BLaER1 (cell line): ENCODE results near the gene MAP3K20.

Experiments used
- H3K27ac ChIP-seq: shearing (Covaris generic); formaldehyde crosslinking; 2 replicates; pipeline ENCODE4 v1.8.1; 2022
- H3K27me3 ChIP-seq: shearing (Covaris generic); formaldehyde crosslinking; 2 replicates; pipeline ENCODE4 v1.8.1; 2022
- H3K36me3 ChIP-seq: shearing (Covaris generic); formaldehyde crosslinking; 2 replicates; pipeline ENCODE4 v1.8.1; 2022
- H3K4me1 ChIP-seq: shearing (Covaris generic); formaldehyde crosslinking; 2 replicates; pipeline ENCODE4 v1.8.1; 2022
- H3K4me2 ChIP-seq: shearing (Covaris generic); formaldehyde crosslinking; 2 replicates; pipeline ENCODE4 v1.8.1; 2022
- H3K4me3 ChIP-seq: shearing (Covaris generic); formaldehyde crosslinking; 2 replicates; pipeline ENCODE4 v1.8.1; 2022
- H3K9ac ChIP-seq: shearing (Covaris generic); formaldehyde crosslinking; 2 replicates; pipeline ENCODE4 v1.8.1; 2022
- H3K9me3 ChIP-seq: shearing (Covaris generic); formaldehyde crosslinking; 2 replicates; pipeline ENCODE4 v1.8.1; 2022
- H4K20me1 ChIP-seq: shearing (Covaris generic); formaldehyde crosslinking; 2 replicates; pipeline ENCODE4 v1.8.1; 2022
- Cebpa-rat ChIP-seq: shearing (Covaris generic); IDR thresholded peaks from 2 replicates; pipeline ENCODE4 v1.8.1; 2022

Gene MAP3K20

GRCh38 chr2:173210270-173211196 lies 134.9 kb downstream of the MAP3K20 start:
- no peaks in the 10 kb centered on the region for H3K9me3 ChIP-seq
- H3K4me1 ChIP-seq, result no peaks in the 10 kb centered on the region
- TF ChIP-seq Cebpa-rat, result no peak
- no peak overlapping the region for H3K4me2 ChIP-seq
- H3K27ac ChIP-seq, result no peak overlapping the region
- H4K20me1 ChIP-seq, result no peaks in the 10 kb centered on the region
- no peaks in the 10 kb centered on the region for H3K27me3 ChIP-seq
- H3K9ac ChIP-seq, result no peak overlapping the region
- peaks cover 36% of the 10 kb centered on the region for H3K36me3 ChIP-seq
- H3K4me3 ChIP-seq, result no peak overlapping the region

DNA sequence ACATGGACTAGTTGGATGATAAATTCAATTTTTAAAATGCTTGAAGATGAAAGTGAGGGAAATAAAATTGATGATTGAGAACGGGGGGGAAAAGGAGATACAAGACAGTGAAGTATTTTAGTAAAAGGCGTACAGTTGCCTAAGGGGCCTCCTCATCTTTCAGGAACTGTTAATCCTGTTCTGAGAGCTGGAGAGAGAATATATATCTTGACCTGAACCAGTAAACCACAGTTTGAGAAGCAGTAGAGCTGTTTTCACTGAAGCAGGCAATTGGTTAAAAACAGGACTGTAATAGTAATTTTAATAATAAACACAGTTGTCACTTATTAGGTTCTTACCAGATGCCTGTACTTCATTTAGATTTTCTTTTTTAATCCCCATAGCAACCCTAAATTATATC lies 137.5 kb downstream of the MAP3K20 start:
- Histone ChIP-seq H3K27me3 (no peaks in the 10 kb centered on the region), H3K36me3 (peaks cover 23% of the 10 kb centered on the region), H3K4me3 (no peak overlapping the region), H3K4me2 (no peak overlapping the region), H4K20me1 (no peaks in the 10 kb centered on the region), H3K9ac (no peak overlapping the region), H3K9me3 (no peaks in the 10 kb centered on the region), H3K4me1 (peaks cover 3% of the 10 kb centered on the region), H3K27ac (no peak overlapping the region)
- TF ChIP-seq Cebpa-rat, result no peak

DNA sequence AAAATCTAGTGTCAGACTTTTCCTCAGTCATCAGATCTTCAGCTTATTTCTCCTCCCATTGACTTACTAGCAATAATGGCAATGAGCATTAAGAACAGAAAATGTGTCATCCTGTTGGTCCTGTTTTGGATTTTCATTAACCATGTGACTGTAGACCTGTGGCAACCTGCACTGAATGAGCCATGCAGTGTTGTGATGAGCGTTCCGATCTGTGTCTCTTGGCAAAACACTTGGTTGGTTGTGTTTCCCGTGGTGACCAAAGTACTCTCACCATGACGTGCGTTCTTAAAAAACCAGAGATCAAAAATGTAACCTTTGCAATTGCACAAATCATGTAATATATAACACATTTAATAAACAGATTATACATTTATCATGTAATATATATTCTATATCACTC lies 138.6 kb downstream of the MAP3K20 start:
- Histone ChIP-seq H3K27me3 (no peaks in the 10 kb centered on the region), H3K27ac (no peak overlapping the region), H3K9me3 (no peaks in the 10 kb centered on the region), H3K9ac (no peak overlapping the region), H3K4me2 (no peak overlapping the region), H3K36me3 (peaks cover 23% of the 10 kb centered on the region), H3K4me1 (peaks cover 14% of the 10 kb centered on the region), H3K4me3 (no peak overlapping the region), H4K20me1 (no peaks in the 10 kb centered on the region)
- TF ChIP-seq Cebpa-rat, result no peak

DNA sequence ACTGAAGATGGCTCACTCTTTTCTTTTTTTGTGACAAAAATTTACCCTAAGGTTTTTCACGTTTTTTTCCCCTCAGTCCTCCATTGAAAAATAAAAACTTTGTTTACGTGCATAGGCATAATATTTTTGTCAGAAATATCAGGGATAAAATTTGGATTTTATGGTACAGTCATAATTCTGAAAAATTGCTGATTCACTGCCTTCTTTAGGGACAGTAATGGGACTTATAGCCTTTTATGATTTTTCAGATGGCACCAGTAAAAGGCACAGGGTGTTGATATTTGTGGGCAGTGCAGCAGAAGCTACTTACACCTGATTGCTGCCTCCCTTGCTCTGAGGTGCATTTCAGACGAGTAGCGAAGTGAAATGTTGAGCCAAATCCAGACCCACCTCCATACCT lies 139.7 kb downstream of the MAP3K20 start:
- Histone ChIP-seq H3K4me3 (no peak overlapping the region), H4K20me1 (no peaks in the 10 kb centered on the region), H3K27me3 (no peaks in the 10 kb centered on the region), H3K9ac (no peak overlapping the region), H3K4me1 (peaks cover 16% of the 10 kb centered on the region), H3K4me2 (no peak overlapping the region), H3K36me3 (peaks cover 13% of the 10 kb centered on the region), H3K9me3 (no peaks in the 10 kb centered on the region), H3K27ac (no peak overlapping the region)
- no peak for TF ChIP-seq Cebpa-rat

GRCh38 chr2:173216051-173216450 lies 140.4 kb downstream of the MAP3K20 start:
- no peak overlapping the region for H3K4me3 ChIP-seq
- H3K4me2 ChIP-seq, result no peak overlapping the region
- peaks cover 16% of the 10 kb centered on the region for H3K4me1 ChIP-seq
- H4K20me1 ChIP-seq, result no peaks in the 10 kb centered on the region
- H3K27me3 ChIP-seq, result no peaks in the 10 kb centered on the region
- H3K9ac ChIP-seq, result no peak overlapping the region
- H3K36me3 ChIP-seq, result peaks cover 12% of the 10 kb centered on the region
- H3K9me3 ChIP-seq, result no peaks in the 10 kb centered on the region
- H3K27ac ChIP-seq, result no peak overlapping the region
- no peak for TF ChIP-seq Cebpa-rat

- H4K20me1 ChIP-seq, result no peaks in the 10 kb centered on the region
- TF ChIP-seq Cebpa-rat, result no peak
- no peak overlapping the region for H3K4me3 ChIP-seq
- peaks cover 20% of the 10 kb centered on the region for H3K4me1 ChIP-seq
- H3K27ac ChIP-seq, result no peak overlapping the region
- H3K36me3 ChIP-seq, result peaks cover 11% of the 10 kb centered on the region
- H3K27me3 ChIP-seq, result no peaks in the 10 kb centered on the region
- no peak overlapping the region for H3K4me2 ChIP-seq
- H3K9me3 ChIP-seq, result no peaks in the 10 kb centered on the region
- no peak overlapping the region for H3K9ac ChIP-seq
Measured at GRCh38 chr2:173216668-173217067, 141.0 kb downstream of the MAP3K20 start.

- H3K36me3 ChIP-seq, result peaks cover 6% of the 10 kb centered on the region
- H3K4me1 ChIP-seq, result peaks cover 20% of the 10 kb centered on the region
- no peak overlapping the region for H3K27ac ChIP-seq
- no peak for TF ChIP-seq Cebpa-rat
- no peaks in the 10 kb centered on the region for H3K27me3 ChIP-seq
- H3K9me3 ChIP-seq, result no peaks in the 10 kb centered on the region
- H3K9ac ChIP-seq, result no peak overlapping the region
- no peaks in the 10 kb centered on the region for H4K20me1 ChIP-seq
- no peak overlapping the region for H3K4me2 ChIP-seq
- no peak overlapping the region for H3K4me3 ChIP-seq
Measured at GRCh38 chr2:173217116-173217840, 141.6 kb downstream of the MAP3K20 start.

GRCh38 chr2:173218326-173219056 lies 142.8 kb downstream of the MAP3K20 start:
- Histone ChIP-seq H3K4me3 (no peak overlapping the region), H3K36me3 (peaks cover 6% of the 10 kb centered on the region), H3K4me2 (peak overlapping the region; percentile 31), H3K4me1 (peaks cover 20% of the 10 kb centered on the region), H4K20me1 (no peaks in the 10 kb centered on the region), H3K9ac (no peak overlapping the region), H3K27me3 (no peaks in the 10 kb centered on the region), H3K9me3 (no peaks in the 10 kb centered on the region), H3K27ac (no peak overlapping the region)
- TF ChIP-seq Cebpa-rat, result peak; percentile 89

GRCh38 chr2:173221132-173221695 lies 145.6 kb downstream of the MAP3K20 start:
- Histone ChIP-seq H3K4me3 (no peak overlapping the region), H3K9me3 (no peaks in the 10 kb centered on the region), H3K4me2 (no peak overlapping the region), H3K9ac (no peak overlapping the region), H3K36me3 (peaks cover 6% of the 10 kb centered on the region; the same call in 1 of the 2 replicates), H3K4me1 (peaks cover 20% of the 10 kb centered on the region), H3K27me3 (no peaks in the 10 kb centered on the region), H4K20me1 (no peaks in the 10 kb centered on the region), H3K27ac (no peak overlapping the region)
- no peak for TF ChIP-seq Cebpa-rat
